Measurements from ENCODE around the gene PPP2R2C.

PPP2R2C gene

GRCh38 chr4:6334203-6334887 lies 138.1 kb downstream of the PPP2R2C start:
- no peak overlapping the region for H3K4me3 ChIP-seq (ENCODE audit: low read depth, low read length)
- DNase-seq (ENCODE audit: low read depth), result no peak
- TF ChIP-seq POLR2A (IDR thresholded peaks at IDR 0.05; ENCODE audit: extremely low read depth, insufficient read length), result no peak
- TF ChIP-seq, protein P1, sequence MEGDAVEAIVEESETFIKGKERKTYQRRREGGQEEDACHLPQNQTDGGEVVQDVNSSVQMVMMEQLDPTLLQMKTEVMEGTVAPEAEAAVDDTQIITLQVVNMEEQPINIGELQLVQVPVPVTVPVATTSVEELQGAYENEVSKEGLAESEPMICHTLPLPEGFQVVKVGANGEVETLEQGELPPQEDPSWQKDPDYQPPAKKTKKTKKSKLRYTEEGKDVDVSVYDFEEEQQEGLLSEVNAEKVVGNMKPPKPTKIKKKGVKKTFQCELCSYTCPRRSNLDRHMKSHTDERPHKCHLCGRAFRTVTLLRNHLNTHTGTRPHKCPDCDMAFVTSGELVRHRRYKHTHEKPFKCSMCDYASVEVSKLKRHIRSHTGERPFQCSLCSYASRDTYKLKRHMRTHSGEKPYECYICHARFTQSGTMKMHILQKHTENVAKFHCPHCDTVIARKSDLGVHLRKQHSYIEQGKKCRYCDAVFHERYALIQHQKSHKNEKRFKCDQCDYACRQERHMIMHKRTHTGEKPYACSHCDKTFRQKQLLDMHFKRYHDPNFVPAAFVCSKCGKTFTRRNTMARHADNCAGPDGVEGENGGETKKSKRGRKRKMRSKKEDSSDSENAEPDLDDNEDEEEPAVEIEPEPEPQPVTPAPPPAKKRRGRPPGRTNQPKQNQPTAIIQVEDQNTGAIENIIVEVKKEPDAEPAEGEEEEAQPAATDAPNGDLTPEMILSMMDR (IDR thresholded peaks at IDR 0.05; ENCODE audit: low read depth, low read length), result no peak
- TF ChIP-seq MYC (IDR thresholded peaks at IDR 0.05; ENCODE audit: low read depth, low read length), result no peak
- TF ChIP-seq, protein P2, sequence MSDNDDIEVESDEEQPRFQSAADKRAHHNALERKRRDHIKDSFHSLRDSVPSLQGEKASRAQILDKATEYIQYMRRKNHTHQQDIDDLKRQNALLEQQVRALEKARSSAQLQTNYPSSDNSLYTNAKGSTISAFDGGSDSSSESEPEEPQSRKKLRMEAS (IDR thresholded peaks at IDR 0.05; ENCODE audit: low read depth, low read length), result no peak

DNA sequence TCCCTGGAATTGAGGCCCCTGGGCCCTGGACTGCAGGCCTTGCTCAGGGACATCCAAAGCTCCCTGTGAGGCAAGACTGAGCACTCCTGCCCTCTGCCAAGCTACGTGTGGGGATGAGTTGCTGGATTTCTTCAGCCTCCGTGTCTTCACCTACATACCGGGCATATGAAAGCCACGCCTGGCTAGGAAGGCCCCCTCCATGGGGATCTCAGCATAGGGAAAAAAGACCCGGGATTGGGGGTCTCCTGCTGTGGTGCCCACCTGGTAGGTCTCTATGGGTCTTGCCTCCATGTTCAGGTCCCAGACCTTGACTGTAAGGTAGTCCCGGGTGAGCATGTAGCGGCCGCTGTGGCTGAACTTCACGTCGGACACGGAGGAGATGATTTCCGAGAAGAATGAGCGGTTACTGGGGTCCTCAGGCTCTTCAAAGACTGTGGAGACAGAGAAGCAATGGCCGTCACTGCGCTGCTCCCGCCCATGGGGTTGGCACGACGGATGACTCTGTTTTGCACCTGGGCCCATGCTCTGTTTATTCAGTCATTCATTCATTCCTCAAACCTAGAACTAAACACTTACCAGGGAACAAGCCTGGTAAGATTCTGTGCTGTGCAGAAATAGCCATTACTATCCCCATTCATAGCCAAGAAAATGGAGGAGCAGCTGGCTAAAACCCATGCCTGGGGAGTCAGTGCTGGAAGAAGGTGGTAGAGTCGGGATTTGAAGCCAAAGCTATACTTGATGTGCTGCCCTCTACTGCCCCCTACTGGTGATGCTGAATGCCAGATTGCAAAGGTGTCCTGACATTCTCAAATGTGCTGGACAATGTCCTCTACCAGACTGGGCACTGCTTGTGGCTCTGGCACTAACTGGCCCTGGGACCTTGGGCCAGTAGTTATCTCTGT lies 138.9 kb downstream of the PPP2R2C start:
- TF ChIP-seq MYC (IDR thresholded peaks at IDR 0.05; ENCODE audit: low read depth, low read length) (no peak), POLR2A (IDR thresholded peaks at IDR 0.05; ENCODE audit: extremely low read depth, insufficient read length) (no peak)
- TF ChIP-seq, protein P1 (IDR thresholded peaks at IDR 0.05; ENCODE audit: low read depth, low read length), result peak; percentile 62
- peak; percentile 36 for DNase-seq (ENCODE audit: low read depth)
- no peak overlapping the region for H3K4me3 ChIP-seq (ENCODE audit: low read depth, low read length)

DNA sequence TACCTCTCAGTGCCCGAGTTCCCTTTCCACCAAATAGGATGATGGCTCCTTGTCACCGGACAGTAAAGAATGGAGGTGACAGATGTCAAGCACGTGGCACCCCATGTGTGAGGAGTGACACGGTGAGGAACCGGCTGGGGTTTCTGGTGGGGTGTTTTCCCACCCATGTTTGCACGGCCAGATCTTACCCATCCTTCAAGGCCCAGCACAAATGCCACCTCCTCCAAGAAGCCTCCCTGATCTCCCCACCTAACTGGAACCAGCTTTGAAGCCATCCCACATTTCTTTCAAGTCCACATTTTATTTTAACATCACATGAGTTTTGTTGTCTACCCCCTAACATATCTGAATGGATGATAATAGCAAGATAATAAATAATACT lies 139.8 kb downstream of the PPP2R2C start:
- DNase-seq (ENCODE audit: low read depth), result no peak
- no peak overlapping the region for H3K4me3 ChIP-seq (ENCODE audit: low read depth, low read length)
- TF ChIP-seq POLR2A (IDR thresholded peaks at IDR 0.05; ENCODE audit: extremely low read depth, insufficient read length) (no peak), MYC (IDR thresholded peaks at IDR 0.05; ENCODE audit: low read depth, low read length) (no peak)
- TF ChIP-seq, protein P1 (IDR thresholded peaks at IDR 0.05; ENCODE audit: low read depth, low read length), result no peak
- TF ChIP-seq, protein P2 (IDR thresholded peaks at IDR 0.05; ENCODE audit: low read depth, low read length), result no peak

DNA sequence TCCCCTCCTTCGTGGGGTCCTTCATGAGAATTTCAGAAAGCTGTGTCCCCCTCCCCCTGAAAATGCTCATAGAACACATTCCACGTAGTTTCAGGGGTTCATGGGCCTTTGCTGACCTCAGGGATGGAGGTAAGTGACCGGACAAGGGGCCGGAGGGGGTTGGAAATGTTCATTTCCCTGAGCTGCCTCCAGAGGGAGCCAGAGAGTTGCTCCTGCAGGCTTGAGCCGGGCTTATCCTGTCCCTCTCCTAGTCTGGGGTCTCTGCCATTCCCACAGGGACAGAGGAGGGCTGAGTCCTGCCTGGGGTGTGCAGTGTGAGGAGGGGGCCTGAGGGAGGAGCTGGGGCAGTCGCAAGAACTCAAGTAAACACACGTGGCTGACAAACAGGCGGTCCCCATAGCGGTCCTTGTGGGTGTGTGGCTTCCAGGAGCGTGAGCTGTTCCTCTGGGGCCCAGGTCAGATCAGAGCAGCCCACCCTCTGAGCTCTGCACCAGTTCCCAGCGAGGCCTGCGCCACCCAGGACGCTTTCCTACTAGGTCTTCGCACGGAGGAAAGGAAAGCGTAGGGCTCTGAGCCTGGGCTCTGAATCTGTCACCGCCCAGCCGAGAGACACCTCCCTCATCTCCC lies 140.3 kb downstream of the PPP2R2C start:
- H3K4me3 ChIP-seq (ENCODE audit: low read depth, low read length), result no peak overlapping the region
- TF ChIP-seq, protein P2 (IDR thresholded peaks at IDR 0.05; ENCODE audit: low read depth, low read length), result no peak
- TF ChIP-seq, protein P1 (IDR thresholded peaks at IDR 0.05; ENCODE audit: low read depth, low read length), result peak; percentile 92
- no peak for TF ChIP-seq POLR2A (IDR thresholded peaks at IDR 0.05; ENCODE audit: extremely low read depth, insufficient read length)
- peak; percentile 37 for DNase-seq (ENCODE audit: low read depth)

- TF ChIP-seq POLR2A (IDR thresholded peaks at IDR 0.05; ENCODE audit: extremely low read depth, insufficient read length), result no peak
- TF ChIP-seq, protein P1 (IDR thresholded peaks at IDR 0.05; ENCODE audit: low read depth, low read length), result no peak
- no peak for TF ChIP-seq MYC (IDR thresholded peaks at IDR 0.05; ENCODE audit: low read depth, low read length)
- TF ChIP-seq, protein P2 (IDR thresholded peaks at IDR 0.05; ENCODE audit: low read depth, low read length), result no peak
- no peak for DNase-seq (ENCODE audit: low read depth)
- no peak overlapping the region for H3K4me3 ChIP-seq (ENCODE audit: low read depth, low read length)
These were observed 140.9 kb downstream of the PPP2R2C start for GRCh38 chr4:6331468-6331867.

Measured in NB4 (cell line).